ENCODE results near the gene HTATSF1.

HTATSF1 gene

DNA sequence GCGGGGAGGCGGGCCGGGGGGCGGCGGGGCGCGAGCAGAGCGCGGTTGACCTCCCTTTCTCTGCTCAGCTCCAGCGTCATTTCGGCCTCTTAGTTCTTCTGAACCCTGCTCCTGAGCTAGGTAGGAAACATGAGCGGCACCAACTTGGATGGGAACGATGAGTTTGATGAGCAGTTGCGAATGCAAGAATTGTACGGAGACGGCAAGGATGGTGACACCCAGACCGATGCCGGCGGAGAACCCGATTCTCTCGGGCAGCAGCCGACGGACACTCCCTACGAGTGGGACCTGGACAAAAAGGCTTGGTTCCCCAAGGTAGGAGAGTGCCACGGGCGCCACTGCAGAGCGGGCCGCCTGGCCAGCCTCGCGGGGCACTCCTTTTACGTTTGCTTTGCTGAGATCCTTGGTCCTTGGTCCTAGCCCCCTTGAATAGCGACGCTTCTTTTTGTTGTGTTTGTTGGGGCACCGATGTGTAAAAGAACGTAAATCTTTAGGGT is at the start of gene HTATSF1:
Gene HTATSF1, plus strand, starts transcription at position 37 of the 497 bp plus-strand sequence. Its CDS starts 93 bp downstream, at position 130.
- DNase-seq = no peak

DNA sequence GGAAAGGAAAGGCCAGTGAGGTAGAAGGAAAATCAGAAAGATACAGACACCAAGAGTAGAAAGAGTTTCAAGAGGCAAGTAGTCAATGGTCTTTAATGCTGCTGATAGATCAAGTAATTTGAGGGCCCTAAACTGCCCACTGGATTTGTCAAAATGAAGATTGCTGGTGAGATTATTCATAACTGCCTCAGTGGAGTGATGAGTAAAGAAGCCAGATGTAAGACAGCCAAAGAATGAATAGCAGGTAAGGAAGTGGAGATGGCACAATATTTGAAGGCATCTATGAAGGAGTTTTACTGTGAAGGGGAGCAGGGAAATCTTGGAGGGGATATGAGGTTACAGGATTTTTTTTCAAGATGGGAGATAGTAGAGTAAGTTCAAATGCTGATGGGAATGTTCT is 49.4 kb upstream of the HTATSF1 start:
- no peak for DNase-seq

- DNase-seq = no peak
Observed at GRCh38 chrX:136450050-136450830, 47.2 kb upstream of the HTATSF1 start.

DNA sequence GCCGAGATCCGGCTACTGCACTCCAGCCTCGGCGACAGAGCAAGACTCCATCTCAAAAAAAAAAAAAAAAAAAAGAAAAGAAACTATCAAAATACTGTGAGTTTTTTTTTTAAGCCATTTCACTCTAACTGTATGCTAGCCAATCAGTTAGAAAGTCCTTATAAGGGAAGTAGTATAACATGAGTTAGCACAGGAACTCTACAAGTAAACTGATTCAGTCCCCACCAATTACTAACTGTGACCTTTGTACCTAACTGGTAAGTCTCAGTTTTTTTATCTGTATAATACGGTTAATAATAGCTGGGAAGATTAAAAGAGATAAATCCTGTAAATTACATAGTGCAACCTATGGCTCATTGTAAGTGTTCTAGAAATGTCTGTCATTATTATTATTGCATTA is 44.8 kb upstream of the HTATSF1 start:
- DNase-seq = no peak

GRCh38 chrX:136453114-136453513 is 44.3 kb upstream of the HTATSF1 start:
- no peak for DNase-seq

GRCh38 chrX:136453771-136454170 is 43.6 kb upstream of the HTATSF1 start:
- no peak for DNase-seq

GRCh38 chrX:136456133-136456532 is 41.3 kb upstream of the HTATSF1 start:
- DNase-seq = no peak

DNA sequence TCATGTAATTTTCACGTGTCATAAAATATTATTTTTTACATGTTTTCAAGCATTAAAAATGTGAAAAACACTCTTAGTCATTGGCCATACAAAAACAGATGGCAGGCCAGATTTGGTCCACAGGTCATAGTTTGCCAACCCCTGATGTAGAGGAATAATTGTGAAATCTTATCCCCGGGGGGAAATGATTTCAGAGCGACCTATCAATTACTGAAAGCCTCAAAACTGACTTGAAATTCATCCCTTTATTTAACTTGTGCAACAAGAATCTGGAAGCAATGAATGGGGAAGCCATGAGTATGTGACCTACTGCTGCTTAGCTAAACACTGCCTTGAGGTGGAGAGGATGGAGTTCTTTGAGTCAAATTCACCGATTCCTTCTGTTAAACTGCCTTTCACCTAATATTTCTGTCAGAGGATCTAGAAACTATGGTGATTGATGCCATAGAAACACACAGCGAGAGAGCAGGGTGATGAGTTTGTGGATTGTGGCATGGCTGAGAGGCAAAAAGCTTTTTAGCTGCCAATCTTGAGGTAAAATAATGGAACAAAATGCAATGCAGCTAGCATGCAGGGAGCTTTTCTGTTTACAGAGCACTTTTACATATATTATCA is 40.0 kb upstream of the HTATSF1 start:
- no peak for DNase-seq

DNA sequence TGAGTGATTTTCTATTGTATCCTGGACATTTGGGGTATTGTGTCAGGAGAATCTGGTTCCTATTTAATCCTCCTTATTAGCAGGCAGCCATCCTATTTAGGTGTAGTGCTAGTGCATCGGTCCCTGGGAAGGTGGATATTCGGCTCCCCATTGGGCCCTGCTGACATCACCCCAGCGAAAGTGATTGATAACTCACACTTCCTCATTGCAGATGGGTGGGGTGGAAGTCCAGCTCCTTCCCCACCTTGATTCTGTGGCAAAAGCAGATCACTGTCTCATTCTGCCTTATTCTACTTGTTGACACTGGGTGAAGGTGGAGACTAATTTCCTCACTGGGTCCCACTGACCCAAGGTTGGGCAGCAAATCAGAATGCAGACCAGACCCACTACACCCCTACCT is 32.8 kb upstream of the HTATSF1 start:
- no peak for DNase-seq

- no peak for DNase-seq
Observed at GRCh38 chrX:136467303-136467702, 30.1 kb upstream of the HTATSF1 start.

GRCh38 chrX:136468391-136469103 is 28.8 kb upstream of the HTATSF1 start:
- DNase-seq = no peak

- peak; percentile 14 for DNase-seq
Observed at GRCh38 chrX:136473663-136474062, 23.7 kb upstream of the HTATSF1 start.

- DNase-seq = no peak
Observed at GRCh38 chrX:136475236-136475635, 22.2 kb upstream of the HTATSF1 start.

GRCh38 chrX:136476501-136476900 is 20.9 kb upstream of the HTATSF1 start:
- DNase-seq = no peak

- no peak for DNase-seq
Observed at GRCh38 chrX:136477026-136477425, 20.4 kb upstream of the HTATSF1 start.

DNA sequence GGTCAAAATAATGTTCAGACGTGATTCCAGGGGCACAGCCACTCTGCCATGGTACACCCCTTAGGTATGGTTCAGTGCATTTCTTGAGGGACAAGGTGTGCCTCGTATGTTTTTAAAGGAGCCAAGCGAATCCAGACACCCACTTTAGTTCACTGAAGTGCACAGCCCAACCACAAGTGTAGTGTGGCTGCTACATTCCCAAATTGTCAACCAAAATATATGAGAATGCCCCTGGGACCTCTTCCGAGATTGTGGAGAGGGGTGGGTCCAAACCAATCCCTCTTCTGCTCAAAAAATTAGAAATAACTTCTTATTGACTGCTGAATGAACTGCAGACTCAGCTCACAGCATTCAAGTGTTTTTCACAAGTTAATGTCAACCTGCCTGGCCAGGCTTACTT is 17.0 kb upstream of the HTATSF1 start:
- no peak for DNase-seq

GRCh38 chrX:136487647-136488046 is 9.7 kb upstream of the HTATSF1 start, which contains the start of gene BRS3:
TSS of gene BRS3 (plus strand) at chrX:136487947. CDS start at chrX:136488115, 168 bp downstream.
- DNase-seq = no peak

- no peak for DNase-seq
Observed at GRCh38 chrX:136488706-136489105, 8.7 kb upstream of the HTATSF1 start.

GRCh38 chrX:136491832-136492231 is 5.6 kb upstream of the HTATSF1 start:
- no peak for DNase-seq

GRCh38 chrX:136493011-136493410 is 4.4 kb upstream of the HTATSF1 start:
- DNase-seq = peak; percentile 42

DNA sequence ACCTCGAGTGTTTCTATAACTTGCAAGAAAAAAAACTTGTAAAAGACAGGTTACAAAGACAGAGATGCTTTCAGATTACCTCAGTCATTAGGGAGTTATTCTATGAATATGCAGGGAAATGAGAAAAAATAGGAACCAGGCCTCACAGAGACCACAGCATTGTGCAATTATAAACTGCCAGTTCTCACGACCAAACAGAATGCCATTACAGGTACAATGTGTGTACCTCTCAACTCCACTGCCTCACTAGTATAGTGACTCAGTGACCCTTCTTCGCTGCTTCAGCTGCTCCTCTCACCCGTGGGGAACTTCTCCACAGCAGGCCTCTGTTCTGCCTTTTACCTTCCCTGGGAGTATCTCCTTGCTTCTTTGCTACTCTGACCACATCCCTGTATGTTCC is 2.3 kb upstream of the HTATSF1 start:
- DNase-seq = peak; percentile 66

- DNase-seq = no peak
Observed at GRCh38 chrX:136496186-136496763, 1.1 kb upstream of the HTATSF1 start.
